Measurements from ENCODE around the gene TRPC4AP.

DNA sequence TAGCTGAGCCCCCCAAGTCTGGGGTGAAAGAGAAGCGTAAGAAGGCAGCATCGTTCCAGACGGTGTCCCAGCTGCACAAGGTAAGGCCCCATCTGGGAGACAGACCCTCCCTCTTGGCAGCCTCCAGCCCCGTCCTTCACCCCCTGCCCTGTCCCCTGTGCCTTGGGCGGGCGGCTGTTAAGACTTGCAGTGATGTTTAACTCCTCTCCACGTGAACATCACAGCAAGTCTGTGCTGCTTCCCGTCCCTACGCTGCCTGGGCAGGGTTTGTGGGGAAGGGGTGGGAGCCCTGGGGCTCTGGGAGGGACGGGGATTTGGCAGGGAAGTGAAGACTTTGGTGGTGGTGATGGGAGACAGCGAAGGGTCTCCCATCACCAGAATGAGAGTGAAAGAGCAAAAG, 102.4 kb downstream of the TRPC4AP start:
- TF ChIP-seq, protein P1, sequence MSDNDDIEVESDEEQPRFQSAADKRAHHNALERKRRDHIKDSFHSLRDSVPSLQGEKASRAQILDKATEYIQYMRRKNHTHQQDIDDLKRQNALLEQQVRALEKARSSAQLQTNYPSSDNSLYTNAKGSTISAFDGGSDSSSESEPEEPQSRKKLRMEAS (IDR thresholded peaks at IDR 0.05): no peak
- no peak for TF ChIP-seq RNF2 (IDR thresholded peaks at IDR 0.05; ENCODE audit: borderline replicate concordance, low read depth, low read length, missing control alignments, poor library complexity, severe bottlenecking)
- no peak for TF ChIP-seq SIN3A (conservative IDR thresholded peaks at IDR 0.05 in 1 of 2, IDR thresholded peaks at IDR 0.05 in 1 of 2; ENCODE audit: low read depth in 1 of 2, low read length in 2 of 2)

Measured in H1 (cell line).